ENCODE measurements around the gene FANCD2.
"Not testable (repeated sequence)": the region's sequence is repeated elsewhere in the genome, so short reads cannot be mapped to it uniquely, and the experiment has no call there.

The FANCD2 gene

DNA sequence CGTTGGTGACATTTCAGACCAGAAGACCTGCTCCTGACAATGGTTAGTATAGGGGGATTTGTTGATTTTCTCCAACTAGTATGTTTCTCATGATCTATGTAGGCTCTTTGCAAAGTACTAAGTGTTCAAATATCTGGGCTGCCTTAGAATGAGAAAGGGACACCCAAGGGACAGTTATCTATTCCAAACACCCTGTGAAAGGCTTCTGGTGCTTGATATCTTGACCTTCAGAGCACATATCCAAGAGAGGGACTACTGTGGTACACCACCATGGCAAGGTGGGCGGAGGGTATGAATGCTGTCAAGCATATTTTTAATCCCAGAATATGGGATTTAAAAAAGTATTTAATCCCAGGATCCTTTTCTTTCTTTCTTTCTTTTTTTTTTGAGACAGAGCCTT lies 80.7 kb downstream of the FANCD2 start:
- no peak for DNase-seq (ENCODE audit: low read depth in 3 of 3)

DNA sequence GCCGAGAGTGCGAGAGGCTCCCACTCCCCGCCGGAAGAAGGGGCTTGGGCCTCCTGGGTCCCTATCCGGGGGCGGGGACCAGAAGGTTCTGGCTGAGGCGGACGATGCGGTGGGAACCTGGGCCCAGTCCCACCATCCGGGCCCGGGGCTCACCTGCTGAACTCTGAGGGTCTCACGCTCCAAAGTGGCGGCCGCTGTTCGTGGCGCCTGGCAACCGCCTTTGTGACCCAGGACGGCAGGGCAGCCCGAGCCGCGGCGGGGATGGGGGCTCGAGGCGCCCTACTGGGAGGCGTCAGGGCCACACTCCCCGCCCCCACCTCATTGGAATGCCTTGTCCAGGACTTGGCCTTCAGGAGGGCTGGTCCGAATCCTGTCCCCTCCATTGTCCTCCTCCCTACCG lies 81.9 kb downstream of the FANCD2 start, which contains the start of gene FANCD2OS:
FANCD2OS (minus strand) TSS at position 165 of the 400 bp plus-strand sequence. CDS start 3,481 bp downstream, outside the sequence.
- DNase-seq (ENCODE audit: low read depth in 3 of 3), result no peak

DNA sequence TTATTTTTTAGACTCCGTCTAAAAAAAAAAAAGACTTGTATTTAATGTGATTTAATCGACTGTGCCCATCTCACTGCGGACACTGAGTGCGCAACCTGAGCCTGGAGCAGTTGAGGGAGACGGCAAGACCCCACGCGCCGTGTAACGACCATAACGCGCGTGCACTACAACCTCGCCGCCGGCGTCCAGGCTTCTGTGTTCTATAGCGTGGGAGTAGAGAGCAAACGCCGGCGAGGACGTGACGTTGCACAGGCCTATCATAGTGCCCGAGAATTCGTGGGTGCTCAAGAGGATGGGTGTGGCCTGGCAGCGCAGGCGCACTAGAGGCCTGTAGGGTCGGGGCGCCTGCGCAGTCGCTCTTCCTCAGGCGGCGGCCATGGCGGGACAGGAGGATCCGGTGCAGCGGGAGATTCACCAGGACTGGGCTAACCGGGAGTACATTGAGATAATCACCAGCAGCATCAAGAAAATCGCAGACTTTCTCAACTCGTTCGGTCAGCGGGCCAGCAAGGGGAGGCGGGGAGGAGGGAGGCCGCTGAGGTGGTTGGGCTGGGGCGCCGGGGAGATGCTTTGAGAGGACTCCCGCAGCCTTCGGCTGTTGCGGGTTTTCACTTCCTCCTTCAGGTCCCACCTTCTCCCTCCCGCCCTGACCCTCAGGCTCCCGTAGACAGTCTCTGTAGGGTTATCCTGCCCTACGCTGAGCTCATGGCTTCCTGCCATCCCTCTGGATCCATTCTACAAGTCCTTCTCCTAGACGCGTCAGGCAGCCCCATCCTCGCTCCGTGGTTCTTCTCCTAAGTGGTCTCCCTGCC lies 89.3 kb downstream of the FANCD2 start, which contains the start of gene BRK1:
BRK1 (plus strand) TSS at position 350 of the 812 bp plus-strand sequence; CDS start at position 377, 27 bp downstream.
- peak; percentile 89 to 92 (median 91) for DNase-seq (ENCODE audit: low read depth in 3 of 3)

DNA sequence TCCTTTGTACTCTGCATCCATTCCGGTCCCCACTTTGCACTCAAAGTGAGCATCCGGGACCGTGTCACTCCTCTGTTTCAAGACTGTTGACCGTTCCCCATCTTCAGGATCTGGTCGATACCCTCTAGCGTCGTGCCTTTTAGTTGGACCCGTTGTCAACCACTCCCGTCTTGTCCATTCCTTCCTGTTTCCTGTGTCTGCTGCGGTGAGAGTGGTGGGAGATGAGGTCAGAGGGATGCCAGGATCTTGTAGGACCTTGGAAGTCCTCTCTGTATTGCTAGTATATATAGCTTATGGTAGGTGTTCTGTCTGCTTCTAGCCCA lies 89.9 kb downstream of the FANCD2 start:
- DNase-seq (ENCODE audit: low read depth in 3 of 3), result no peak

DNA sequence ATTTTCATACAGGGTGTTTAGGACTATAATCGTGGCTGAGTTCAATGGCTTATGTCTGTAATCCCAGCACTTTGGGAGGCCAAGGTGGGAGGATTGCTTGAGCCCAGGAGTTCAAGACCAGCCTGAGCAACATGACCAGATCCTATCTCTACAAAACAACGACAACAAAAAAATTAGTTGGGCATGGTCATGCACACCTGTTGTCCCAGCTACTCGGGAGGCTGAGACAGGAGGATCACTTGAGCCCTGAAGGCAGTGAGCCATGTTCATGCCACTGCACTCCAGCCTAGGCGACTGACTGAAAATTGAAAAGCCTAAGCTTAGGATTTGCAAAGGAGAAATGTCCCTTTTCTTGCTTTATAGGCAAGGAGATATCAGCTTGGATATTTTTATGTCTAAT lies 90.7 kb downstream of the FANCD2 start:
- DNase-seq (ENCODE audit: low read depth in 3 of 3), result no peak

DNA sequence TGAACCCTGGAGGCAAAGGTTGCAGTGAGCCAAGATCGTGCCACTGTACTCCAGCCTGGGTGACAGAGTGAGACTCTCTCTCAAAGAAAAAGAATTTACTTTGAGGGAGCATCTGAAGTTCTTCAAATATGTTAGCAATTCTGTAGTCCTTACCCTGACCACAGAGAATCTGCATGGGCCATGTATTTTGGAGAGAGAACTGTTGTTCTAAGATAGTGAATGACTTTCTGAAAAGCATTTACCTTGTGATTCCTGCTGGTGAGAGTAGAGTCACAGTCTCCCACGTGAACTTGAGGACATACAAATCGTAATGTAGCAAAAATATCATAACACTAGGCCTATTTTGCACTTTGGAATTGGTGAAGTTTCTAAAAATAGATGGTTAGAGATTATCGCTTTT lies 93.1 kb downstream of the FANCD2 start:
- DNase-seq (ENCODE audit: low read depth in 3 of 3), result no peak

DNA sequence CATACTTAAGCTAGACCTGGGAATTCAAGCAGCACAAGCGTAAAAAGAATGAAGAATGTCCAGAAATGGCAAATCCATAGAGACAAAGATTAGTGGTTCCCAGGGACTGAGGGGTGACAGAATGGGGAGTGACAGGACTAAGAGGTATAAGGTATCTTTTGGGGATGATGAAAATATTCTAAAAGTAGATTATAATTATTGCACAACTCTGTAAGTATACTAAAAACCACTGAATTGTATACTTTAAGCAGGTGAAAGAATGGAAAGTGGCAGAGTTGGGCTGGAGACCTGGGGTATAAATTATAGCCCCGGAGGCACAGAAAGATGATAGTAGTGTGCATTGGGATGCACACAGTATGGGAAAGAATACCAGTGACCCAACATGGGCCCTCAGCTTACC lies 94.8 kb downstream of the FANCD2 start:
- DNase-seq (ENCODE audit: low read depth in 3 of 3), result no peak

DNA sequence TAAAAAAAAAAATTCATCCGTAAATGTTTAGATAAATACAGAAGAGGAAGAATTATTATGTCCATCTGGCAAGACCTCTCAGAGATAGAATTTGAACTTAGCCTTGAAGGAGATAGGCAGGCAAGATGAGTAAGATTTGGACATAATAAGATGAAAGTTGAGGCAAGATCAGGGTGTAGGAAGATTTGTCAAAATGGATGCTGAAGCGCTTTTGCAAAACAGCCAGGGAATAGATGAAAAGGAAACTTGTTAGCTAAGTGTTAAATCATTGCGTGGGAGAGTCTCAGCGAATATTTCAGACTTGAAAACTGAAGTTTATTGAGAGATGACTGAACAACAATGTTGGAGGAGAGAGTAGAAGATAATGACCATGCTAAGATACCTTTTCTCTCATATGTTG lies 96.5 kb downstream of the FANCD2 start:
- no peak for DNase-seq (ENCODE audit: low read depth in 3 of 3)

DNA sequence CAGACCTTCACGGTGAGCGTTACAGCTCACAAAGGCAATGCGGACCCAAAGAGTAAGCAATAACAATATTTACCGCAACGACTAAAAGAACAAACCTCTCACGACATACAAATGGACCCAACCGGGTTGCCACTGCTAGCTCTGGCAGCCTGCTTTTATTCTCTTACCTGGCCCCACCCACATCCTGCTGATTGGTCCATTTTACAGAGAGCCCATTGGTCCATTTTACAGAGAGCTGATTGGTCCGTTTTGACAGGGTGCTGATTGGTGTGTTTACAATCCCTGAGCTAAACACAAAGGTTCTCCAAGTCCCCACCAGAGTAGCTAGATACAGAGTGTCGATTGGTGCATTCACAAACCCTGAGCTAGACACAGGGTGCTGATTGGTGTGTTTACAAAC lies 109.6 kb downstream of the FANCD2 start:
- not testable (repeated sequence) for DNase-seq (ENCODE audit: low read depth in 3 of 3)

DNA sequence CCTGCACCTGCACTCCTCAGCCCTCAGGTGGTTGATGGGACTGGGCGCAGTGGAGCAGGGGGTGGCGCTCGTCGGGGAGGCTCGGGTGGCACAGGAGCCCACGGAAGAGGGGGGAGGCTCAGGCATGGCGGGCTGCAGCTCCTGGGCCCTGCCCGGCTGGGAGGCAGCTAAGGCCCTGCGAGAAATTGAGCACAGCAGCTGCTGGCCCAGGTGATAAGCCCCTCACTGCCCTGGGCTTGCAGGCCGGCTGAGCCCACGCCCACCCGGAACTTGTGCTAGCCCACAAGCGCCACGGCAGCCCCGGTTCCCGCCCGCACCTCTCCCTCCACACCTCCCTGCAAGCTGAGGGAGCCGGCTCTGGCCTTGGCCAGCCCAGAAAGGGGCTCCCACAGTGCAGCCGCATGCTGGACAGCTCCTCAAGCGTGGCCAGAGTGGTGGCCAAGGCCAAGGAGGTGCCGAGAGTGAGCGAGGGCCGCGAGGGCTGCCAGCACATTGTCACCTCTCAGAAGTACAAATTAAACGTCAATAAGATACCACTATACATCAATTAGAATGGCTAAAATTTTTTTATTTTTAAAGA lies 110.3 kb downstream of the FANCD2 start:
- DNase-seq (ENCODE audit: low read depth in 3 of 3), result no peak

DNA sequence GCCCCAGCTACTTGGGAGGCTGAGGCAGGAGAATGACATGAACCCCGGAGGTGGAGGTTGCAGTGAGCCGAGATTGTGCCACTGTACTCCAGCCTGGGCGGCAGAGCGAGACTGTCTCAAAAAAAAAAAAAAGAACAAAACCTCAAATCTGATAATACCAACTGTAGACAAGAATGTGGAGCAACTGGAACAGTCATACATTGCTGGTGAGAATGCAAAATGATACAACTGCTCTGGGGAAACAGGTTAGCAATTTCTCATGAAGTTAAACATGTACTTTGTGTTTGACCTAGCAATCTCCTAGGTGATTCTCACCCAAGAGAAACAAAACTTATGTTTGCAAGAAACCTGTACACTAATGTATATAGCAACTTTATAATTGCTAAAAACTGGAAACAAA lies 110.9 kb downstream of the FANCD2 start:
- no peak for DNase-seq (ENCODE audit: low read depth in 3 of 3)

DNA sequence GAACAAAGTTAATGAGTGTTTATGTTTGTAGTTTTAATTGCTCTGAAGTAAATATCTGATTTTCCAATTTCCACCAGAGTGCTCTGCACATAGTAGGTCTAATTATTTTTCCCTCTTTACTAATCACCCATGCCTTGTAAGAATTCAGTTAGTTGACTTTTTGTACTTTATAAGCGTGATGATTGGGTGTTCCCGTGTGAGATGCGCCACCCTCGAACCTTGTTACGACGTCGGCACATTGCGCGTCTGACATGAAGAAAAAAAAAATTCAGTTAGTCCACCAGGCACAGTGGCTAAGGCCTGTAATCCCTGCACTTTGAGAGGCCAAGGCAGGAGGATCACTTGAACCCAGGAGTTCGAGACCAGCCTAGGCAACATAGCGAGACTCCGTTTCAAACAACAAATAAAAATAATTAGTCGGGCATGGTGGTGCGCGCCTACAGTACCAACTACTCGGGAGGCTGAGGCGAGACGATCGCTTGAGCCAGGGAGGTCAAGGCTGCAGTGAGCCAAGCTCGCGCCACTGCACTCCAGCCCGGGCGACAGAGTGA lies 114.8 kb downstream of the FANCD2 start:
- no peak for DNase-seq (ENCODE audit: low read depth in 3 of 3)

DNA sequence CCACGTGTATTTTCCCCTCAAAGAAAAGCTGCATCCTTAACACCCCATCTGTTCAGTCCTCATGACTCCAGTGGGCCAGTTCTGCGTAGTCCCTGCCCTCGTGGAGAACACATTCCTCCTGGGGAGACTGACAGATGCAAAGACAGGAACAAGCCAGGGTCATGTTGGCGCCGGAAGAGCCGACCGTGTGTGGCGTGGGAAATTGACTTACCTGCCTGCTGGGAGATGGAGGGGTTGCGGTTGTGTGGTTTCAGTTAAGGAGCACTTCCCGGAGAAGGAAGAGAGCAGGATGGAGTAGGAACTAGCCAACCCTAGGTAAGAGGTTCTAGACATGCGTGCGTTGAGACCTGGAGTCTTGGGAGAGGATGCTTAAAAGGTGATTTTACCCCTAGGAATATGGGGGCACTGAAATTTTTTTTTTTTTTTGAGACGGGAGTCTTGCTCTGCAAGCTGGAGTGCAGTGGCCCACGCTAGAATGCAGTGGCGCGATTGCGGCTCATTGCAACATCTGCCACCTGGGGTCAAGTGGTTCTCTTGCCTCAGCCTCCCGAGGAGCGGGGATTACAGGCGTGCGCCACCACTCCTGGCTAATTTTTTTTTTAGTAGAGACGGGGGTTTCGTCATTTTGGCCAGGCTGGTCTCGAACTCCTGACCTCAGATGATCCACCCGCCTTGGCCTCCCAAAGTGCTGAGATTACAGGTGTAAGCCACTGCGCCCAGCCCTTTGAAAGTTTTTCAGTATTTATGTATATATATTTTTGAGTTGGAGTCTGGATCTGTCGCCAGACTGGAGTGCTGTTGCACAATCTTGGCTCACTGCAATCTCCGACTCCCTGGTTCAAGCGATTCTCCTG lies 116.7 kb downstream of the FANCD2 start:
- peak in 1 of 3 donors; percentile 8 for DNase-seq (ENCODE audit: low read depth in 3 of 3)

DNA sequence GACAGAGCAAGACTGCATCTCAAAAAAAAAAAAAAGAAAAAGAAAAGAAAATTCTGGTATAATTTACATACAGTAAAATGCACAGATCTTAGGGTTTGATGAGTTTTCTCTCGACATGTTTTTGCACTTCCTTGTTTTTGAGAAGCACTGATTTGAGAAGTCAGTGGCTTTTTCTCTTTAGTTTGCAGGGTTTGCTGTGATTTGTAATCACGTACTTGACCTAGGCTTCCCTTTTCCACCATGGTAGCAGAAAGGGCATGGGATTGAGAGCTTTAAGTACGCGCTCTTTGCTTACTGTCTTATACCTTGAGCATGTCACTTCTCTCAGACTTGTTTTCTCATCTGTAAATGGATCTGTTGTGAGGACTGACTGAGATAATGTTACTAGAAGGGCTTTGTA lies 119.4 kb downstream of the FANCD2 start:
- no peak for DNase-seq (ENCODE audit: low read depth in 3 of 3)

DNA sequence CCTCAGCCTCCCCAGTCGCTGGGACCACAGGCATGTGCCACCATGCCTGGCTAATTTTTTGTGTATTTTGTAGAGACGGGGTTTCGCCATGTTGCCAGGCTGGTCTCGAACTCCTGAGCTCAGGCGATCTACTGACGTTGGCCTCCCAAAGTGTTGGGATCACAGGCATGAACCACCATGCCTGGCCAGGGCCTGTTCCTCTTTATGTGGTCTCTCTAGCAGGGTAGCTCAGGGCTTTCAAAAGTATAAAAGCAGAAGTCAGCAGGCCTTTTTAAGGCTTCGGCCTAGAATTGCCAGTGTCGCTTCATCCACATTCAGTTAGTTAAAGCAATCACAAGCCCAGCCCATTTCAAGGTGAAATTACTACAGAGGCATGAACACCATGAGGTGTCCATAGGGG lies 123.0 kb downstream of the FANCD2 start:
- no peak for DNase-seq (ENCODE audit: low read depth in 3 of 3)

DNA sequence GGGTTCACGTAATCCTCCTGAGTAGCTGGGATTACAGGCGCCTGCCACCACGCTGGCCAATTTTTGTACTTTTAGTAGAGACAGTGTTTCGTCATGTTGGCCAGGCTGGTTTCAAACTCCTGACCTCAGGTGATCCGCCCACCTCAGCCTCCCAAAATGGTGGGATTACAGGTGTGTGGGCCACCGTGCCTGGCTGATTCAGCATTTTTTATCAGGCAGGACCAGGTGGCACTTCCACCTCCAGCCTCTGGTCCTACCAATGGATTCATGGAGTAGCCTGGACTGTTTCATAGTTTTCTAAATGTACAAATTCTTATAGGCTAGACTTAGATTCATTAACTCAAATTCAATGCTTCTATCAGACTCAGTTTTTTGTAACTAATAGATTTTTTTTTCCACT lies 124.8 kb downstream of the FANCD2 start:
- no peak for DNase-seq (ENCODE audit: low read depth in 3 of 3)
